Measurements from ENCODE around the gene CABLES2.

- TF ChIP-seq EZH2 (IDR thresholded peaks at IDR 0.05; ENCODE audit: insufficient read depth, poor library complexity, severe bottlenecking) = no peak
- TF ChIP-seq EZH2phosphoT487 (IDR thresholded peaks at IDR 0.05; ENCODE audit: insufficient read depth, low read depth) = no peak
Observed at GRCh38 chr20:62420846-62421715, 14.0 kb upstream of the CABLES2 start.

Data from GM23248 (cell line).